Measurements from ENCODE around the gene PRCC.
"Not testable (repeated sequence)": the region's sequence is repeated elsewhere in the genome, so short reads cannot be mapped to it uniquely, and the experiment has no call there.

Gene PRCC

DNA sequence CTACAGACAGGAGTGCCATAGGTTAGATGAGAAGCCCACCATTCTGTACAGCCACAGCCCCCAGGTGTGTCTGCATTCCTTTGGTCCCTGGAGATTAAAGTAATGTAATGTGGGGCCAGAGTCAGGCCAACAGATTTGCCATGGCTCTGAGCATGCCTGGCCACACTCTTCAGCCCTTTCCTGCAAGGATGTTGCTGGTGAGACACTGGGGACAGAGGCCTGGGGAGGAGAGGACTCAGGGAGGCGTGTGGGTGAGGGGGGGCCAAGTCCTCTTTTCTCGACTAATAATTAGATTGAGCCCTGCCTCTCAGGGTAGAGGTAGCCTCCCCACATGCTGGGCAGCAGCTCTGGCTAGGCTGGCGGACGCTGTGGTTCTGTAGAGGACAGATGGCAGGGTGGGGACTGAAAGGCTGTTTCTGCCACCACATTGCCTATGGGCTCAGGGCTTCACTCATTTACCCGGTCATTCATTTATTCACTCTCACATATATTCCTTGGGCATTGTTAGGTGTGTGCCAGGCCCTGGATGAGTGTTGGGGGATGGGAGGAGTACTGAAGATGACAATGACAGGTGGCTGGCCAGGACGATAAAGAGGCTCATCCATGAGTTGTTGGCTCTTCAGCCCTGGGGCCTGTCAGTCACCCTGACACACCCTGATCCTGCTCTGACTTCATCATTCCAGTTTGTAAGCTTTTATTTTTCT, 7.1 kb upstream of the PRCC start:
- in situ Hi-C loops (cut with HindIII; ENCODE audit: low sequenced_read_pairs), result no loop called here

- in situ Hi-C loops (cut with HindIII; ENCODE audit: low sequenced_read_pairs), result no loop called here
Measured at GRCh38 chr1:156760796-156761104, 6.6 kb upstream of the PRCC start.

- in situ Hi-C loops (cut with HindIII; ENCODE audit: low sequenced_read_pairs), result not testable (repeated sequence)
Measured at GRCh38 chr1:156765136-156765535, 2.2 kb upstream of the PRCC start.

DNA sequence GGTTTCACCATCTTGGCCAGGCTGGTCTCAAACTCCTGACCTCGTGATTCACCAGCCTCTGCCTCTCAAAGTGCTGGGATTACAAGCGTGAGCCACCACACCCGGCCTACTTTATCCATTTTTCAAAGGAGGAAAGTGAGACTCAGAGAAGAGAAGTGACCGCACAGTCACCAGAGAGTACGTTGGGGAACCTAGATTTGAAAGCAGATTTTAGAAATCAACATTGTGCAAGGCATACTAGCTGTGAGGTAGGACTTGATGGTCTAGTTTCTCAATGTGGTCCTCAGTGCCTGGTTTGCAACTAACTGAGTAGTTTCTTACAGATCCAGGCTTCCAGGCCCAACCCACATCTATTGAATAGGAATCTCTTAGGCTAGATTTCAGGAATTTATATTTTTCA, 1.7 kb upstream of the PRCC start:
- in situ Hi-C loops (cut with HindIII; ENCODE audit: low sequenced_read_pairs), result no loop called here

GRCh38 chr1:156766298-156767100, 836 bp upstream of the PRCC start:
- in situ Hi-C loops (cut with HindIII; ENCODE audit: low sequenced_read_pairs), result no loop called here

GRCh38 chr1:156767879-156768604, 707 bp downstream of the PRCC start:
- in situ Hi-C loops (cut with HindIII; ENCODE audit: low sequenced_read_pairs), result no loop called here

GRCh38 chr1:156768610-156769295, 1.4 kb downstream of the PRCC start:
- in situ Hi-C loops (cut with HindIII; ENCODE audit: low sequenced_read_pairs), result no loop called here

GRCh38 chr1:156772222-156772621, 4.9 kb downstream of the PRCC start:
- in situ Hi-C loops (cut with HindIII; ENCODE audit: low sequenced_read_pairs), result no loop called here

GRCh38 chr1:156772728-156773497, 5.6 kb downstream of the PRCC start:
- in situ Hi-C loops (cut with HindIII; ENCODE audit: low sequenced_read_pairs), result no loop called here

GRCh38 chr1:156773607-156774006, 6.3 kb downstream of the PRCC start:
- in situ Hi-C loops (cut with HindIII; ENCODE audit: low sequenced_read_pairs), result no loop called here

DNA sequence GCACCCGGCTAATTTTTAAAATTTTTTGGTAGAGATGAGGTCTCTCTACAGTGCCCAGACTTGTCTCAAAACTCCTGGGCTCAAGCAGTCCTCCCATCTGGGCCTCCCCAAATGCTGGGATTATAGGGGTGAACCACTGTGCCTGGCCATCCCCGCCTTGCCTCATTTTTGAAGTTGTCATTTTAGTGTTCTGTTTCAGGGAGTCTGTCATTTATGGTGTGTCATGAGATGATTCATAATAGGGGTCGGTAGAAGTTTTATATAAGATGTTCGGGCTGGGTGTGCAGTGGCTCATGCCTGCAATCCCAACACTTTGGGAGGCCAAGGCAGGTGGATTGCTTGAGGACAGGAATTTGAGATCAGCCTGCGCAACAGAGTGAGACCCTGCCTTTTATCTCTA, 8.5 kb downstream of the PRCC start:
- in situ Hi-C loops (cut with HindIII; ENCODE audit: low sequenced_read_pairs), result no loop called here

DNA sequence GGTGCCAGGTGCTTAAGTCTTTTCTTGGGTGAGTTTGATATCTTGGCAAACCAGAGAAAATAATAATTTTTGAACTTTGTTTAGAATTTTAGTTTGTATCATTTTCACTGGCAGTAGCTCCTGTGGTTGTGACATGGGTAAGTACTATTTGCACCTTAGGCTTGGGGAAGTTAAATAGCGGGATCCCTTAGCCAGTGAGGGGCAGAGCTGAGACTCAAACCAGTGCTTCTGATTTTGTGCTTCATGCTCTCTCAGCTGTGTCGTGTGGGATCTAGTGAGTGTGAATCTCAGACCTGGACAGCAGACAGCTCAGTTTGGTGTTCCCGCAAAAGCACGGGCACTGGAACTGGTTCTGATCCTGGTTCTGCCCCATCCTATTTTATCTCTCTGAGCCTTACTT, 9.6 kb downstream of the PRCC start:
- in situ Hi-C loops (cut with HindIII; ENCODE audit: low sequenced_read_pairs), result no loop called here

DNA sequence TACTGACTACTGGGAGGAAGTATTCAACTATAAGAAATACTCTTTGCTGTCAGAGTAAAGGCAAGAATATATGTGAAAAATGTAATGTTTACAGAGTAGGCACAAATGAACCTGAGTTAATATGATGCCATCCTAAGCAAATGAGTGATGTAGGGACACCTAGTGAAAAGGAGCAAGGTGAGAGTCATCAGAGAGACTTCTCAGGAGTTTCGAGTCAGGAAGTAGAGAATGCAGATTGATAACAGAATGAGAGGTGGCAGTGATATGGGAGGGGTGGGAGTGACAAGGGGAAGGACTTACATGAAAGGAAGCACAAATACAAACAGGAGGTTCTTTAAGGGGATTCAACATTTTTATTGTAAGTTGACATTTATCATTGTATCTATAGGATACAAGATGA, 10.2 kb downstream of the PRCC start:
- in situ Hi-C loops (cut with HindIII; ENCODE audit: low sequenced_read_pairs), result no loop called here

- in situ Hi-C loops (cut with HindIII; ENCODE audit: low sequenced_read_pairs), result no loop called here
Measured at GRCh38 chr1:156781585-156782186, 14.4 kb downstream of the PRCC start.

GRCh38 chr1:156785458-156785857, 18.1 kb downstream of the PRCC start:
- in situ Hi-C loops (cut with HindIII; ENCODE audit: low sequenced_read_pairs), result no loop called here

DNA sequence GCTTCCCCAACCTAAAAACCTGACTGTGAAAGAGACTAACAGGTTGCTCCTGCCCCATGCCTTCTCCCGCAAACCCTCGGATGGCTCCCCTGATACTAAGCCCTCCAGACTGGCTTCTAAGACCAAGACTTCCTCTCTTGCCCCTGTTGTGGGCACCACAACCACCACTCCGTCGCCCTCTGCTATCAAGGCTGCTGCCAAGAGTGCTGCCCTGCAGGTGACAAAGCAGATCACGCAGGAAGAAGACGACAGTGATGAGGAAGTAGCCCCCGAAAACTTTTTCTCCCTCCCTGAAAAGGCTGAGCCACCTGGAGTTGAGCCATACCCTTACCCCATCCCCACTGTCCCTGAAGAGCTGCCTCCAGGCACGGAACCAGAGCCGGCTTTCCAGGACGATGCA, 19.3 kb downstream of the PRCC start:
- in situ Hi-C loops (cut with HindIII; ENCODE audit: low sequenced_read_pairs), result no loop called here

DNA sequence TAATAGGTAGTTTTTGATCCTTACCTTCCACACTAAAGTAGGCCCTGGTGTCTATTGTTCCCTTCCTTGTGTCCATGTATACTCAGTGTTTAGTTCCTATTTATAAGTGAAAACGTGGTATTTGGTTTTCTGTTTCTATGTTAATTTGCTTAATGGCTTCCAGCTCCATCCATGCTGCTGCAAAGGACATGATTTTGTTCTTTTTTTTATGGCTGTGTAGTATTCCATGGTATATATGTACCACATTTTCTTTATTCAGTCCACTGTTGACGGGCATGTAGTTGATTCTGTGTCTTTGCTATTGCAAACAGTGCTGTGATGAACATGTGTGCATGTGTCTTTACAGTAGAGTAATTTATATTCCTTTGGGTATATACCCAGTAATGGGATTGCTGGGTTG, 20.8 kb downstream of the PRCC start:
- in situ Hi-C loops (cut with HindIII; ENCODE audit: low sequenced_read_pairs), result no loop called here

GRCh38 chr1:156789621-156790318, 22.4 kb downstream of the PRCC start:
- in situ Hi-C loops (cut with HindIII; ENCODE audit: low sequenced_read_pairs), result loop anchor here (10.0 kb wide), 1 partner anchor 55 kb away; no protein-coding TSS in a partner anchor
